Upper lobe of left lung (tissue), 6 donors: Measurements from ENCODE around the gene SYT7. TPM values are rescaled to one million over a fixed set of nuclear protein-coding genes. Genes with fewer than 3 reads are reported as not detected.

Source experiments
- ATAC-seq, 2 donors: fragments of 200-7000 bp; cut with Tn5 transposase; one replicate each; pipeline ENCODE4 v1.9.1; 2022; ENCODE audit warnings: mild to moderate bottlenecking in 2 of 2, moderate library complexity in 2 of 2; ENCODE audit not compliant: low FRiP score in 2 of 2
- DNase-seq, 2 donors: peaks; one replicate each; pipeline ENCODE4 v3.0.0-alpha.2; 2019 to 2020
- H3K27ac ChIP-seq, 4 donors: fragments of 200-600 bp; sonication (generic); one replicate each; pipeline ENCODE4 v1.5.1; 2016 to 2019
- H3K27me3 ChIP-seq, 4 donors: fragments of 200-600 bp; sonication (generic); one replicate each; pipeline ENCODE4 v1.5.1; 2017 to 2019
- H3K36me3 ChIP-seq, 4 donors: fragments of 200-600 bp; sonication (generic); one replicate each; pipeline ENCODE4 v1.5.1; 2016 to 2019
- H3K4me1 ChIP-seq, 4 donors: fragments of 200-600 bp; sonication (generic); one replicate each; pipeline ENCODE4 v1.5.1; 2018 to 2019
- H3K4me3 ChIP-seq, 4 donors: fragments of 200-600 bp; sonication (generic); one replicate each; pipeline ENCODE4 v1.5.1; 2017 to 2019; ENCODE audit warnings: mild to moderate bottlenecking in 2 of 4, moderate library complexity in 1 of 4
- H3K9me3 ChIP-seq, 4 donors: fragments of 200-600 bp; sonication (generic); one replicate each; pipeline ENCODE4 v1.5.1; 2018 to 2019
- CTCF ChIP-seq, 6 experiments: fragments of 450-650 bp in 4 of 6; fragments of 200-600 bp in 2 of 6; sonication (generic) in 2 of 6; IDR thresholded peaks; one replicate each; pipeline ENCODE4 v1.5.1; 2016 to 2019; ENCODE audit warnings: antibody characterized with exemption in 6 of 6
- EP300 ChIP-seq, 4 donors: sonication (generic); formaldehyde crosslinking; IDR thresholded peaks; one replicate each; pipeline ENCODE4 v1.5.1; 2017; ENCODE audit warnings: antibody characterized with exemption in 4 of 4, control low read depth in 2 of 4
- POLR2A ChIP-seq, 4 donors: fragments of 450-650 bp; IDR thresholded peaks; one replicate each; pipeline ENCODE4 v1.5.1; 2016 to 2017; ENCODE audit warnings: antibody characterized with exemption in 4 of 4, mild to moderate bottlenecking in 2 of 4
- POLR2AphosphoS5 ChIP-seq, 2 donors: sonication (generic); formaldehyde crosslinking; IDR thresholded peaks; one replicate each; pipeline ENCODE4 v1.5.1; 2017; ENCODE audit warnings: antibody characterized with exemption in 2 of 2
- WGBS, 2 donors: methylation state at CpG; one replicate each; pipeline ENCODE4 v1.1.5; 2017 to 2018; 5-methylcytosine and 5-hydroxymethylcytosine counted together
- total RNA-seq, 6 donors: library from RNA; depleted of rRNA in 4 of 6; stranded (reverse); fragments of >200 nt in 4 of 6; gene quantifications; one replicate each; pipeline versions ENCODE4 v1.1.0 to v1.2.1, GENCODE V29; 2016 to 2021
- donor health status: DM: no; HTN: no; CAD: no; lungs with moderate emphysema.
- donor health status: DM: no; HTN: yes; CAD: no; lungs with severe emphysema.

Gene SYT7
- total RNA-seq, 6 donors from 2014 or later: 2.1 to 7.3 (median 4.9) TPM

- TF ChIP-seq POLR2A (IDR thresholded peaks at IDR 0.05): no peak
- TF ChIP-seq EP300 (IDR thresholded peaks at IDR 0.05): no peak
- TF ChIP-seq CTCF (IDR thresholded peaks at IDR 0.05): no peak
- TF ChIP-seq POLR2AphosphoS5 (IDR thresholded peaks at IDR 0.05): no peak
- ATAC-seq (no peak), DNase-seq (peak in 1 of 2 donors; percentile 50)
- peak overlapping the region in 2 of 4 donors; percentile 51 to 60 for H3K4me3 ChIP-seq
- H3K36me3 ChIP-seq: peaks cover 0 to 2% (median 0%) of the 10 kb centered on the region in 4 donors
- peaks cover 10 to 20% (median 14%) of the 10 kb centered on the region in 4 donors for H3K4me1 ChIP-seq
- no peaks in the 10 kb centered on the region for H3K9me3 ChIP-seq
- no peak overlapping the region for H3K27ac ChIP-seq
- 27 to 30% methylated on average over 12 of the region's 14 CpGs for WGBS, 2 donors
- peaks cover 4 to 15% (median 10%) of the 10 kb centered on the region in 4 donors for H3K27me3 ChIP-seq
These were observed 1.1 kb downstream of the SYT7 start for GRCh38 chr11:61579676-61580270.

- Histone ChIP-seq H3K4me1 (peaks cover 10 to 20% (median 14%) of the 10 kb centered on the region in 4 donors), H3K27ac (no peak overlapping the region), H3K27me3 (peaks cover 4 to 15% (median 10%) of the 10 kb centered on the region in 4 donors), H3K9me3 (no peaks in the 10 kb centered on the region), H3K36me3 (peaks cover 0 to 2% (median 0%) of the 10 kb centered on the region in 4 donors), H3K4me3 (no peak overlapping the region)
- peak in 1 of 2 donors; percentile 52 for DNase-seq
- TF ChIP-seq CTCF (IDR thresholded peaks at IDR 0.05) (no peak), POLR2A (IDR thresholded peaks at IDR 0.05) (no peak), EP300 (IDR thresholded peaks at IDR 0.05) (no peak), POLR2AphosphoS5 (IDR thresholded peaks at IDR 0.05) (no peak)
- 70 to 76% methylated on average over 15 of the region's 15 CpGs for WGBS, 2 donors
- no peak for ATAC-seq
These were observed 1.8 kb downstream of the SYT7 start for GRCh38 chr11:61578819-61579675.

- no peak overlapping the region for H3K4me3 ChIP-seq
- DNase-seq: peak in 1 of 2 donors; percentile 41
- H3K27me3 ChIP-seq: peaks cover 4 to 15% (median 10%) of the 10 kb centered on the region in 4 donors
- no peak for TF ChIP-seq CTCF (IDR thresholded peaks at IDR 0.05)
- TF ChIP-seq POLR2AphosphoS5 (IDR thresholded peaks at IDR 0.05): no peak
- TF ChIP-seq EP300 (IDR thresholded peaks at IDR 0.05): no peak
- TF ChIP-seq POLR2A (IDR thresholded peaks at IDR 0.05): no peak
- peaks cover 10 to 20% (median 14%) of the 10 kb centered on the region in 4 donors for H3K4me1 ChIP-seq
- WGBS, 2 donors: 75 to 79% methylated on average over 6 to 7 of the region's 7 CpGs
- H3K36me3 ChIP-seq: peaks cover 0 to 2% (median 0%) of the 10 kb centered on the region in 4 donors
- H3K27ac ChIP-seq: no peak overlapping the region
- no peak for ATAC-seq
- no peaks in the 10 kb centered on the region for H3K9me3 ChIP-seq
These were observed 3.3 kb downstream of the SYT7 start for GRCh38 chr11:61577383-61578118.

GRCh38 chr11:61575886-61576861 is 4.7 kb downstream of the SYT7 start:
- ATAC-seq (no peak), DNase-seq (peak in 1 of 2 donors; percentile 65)
- H3K9me3 ChIP-seq: no peaks in the 10 kb centered on the region
- H3K27ac ChIP-seq: no peak overlapping the region
- WGBS, 2 donors: 79 to 90% methylated on average over 10 to 17 of the region's 20 CpGs
- TF ChIP-seq POLR2AphosphoS5 (IDR thresholded peaks at IDR 0.05) (no peak), POLR2A (IDR thresholded peaks at IDR 0.05) (no peak), CTCF (IDR thresholded peaks at IDR 0.05) (no peak), EP300 (IDR thresholded peaks at IDR 0.05) (no peak)
- no peak overlapping the region for H3K4me3 ChIP-seq
- H3K4me1 ChIP-seq: peaks cover 6 to 13% (median 8%) of the 10 kb centered on the region in 4 donors
- no peaks in the 10 kb centered on the region for H3K36me3 ChIP-seq
- H3K27me3 ChIP-seq: peaks cover 0 to 15% (median 10%) of the 10 kb centered on the region in 4 donors
